Common myeloid progenitor, CD34-positive (primary cell): Measurements from ENCODE around the gene SLC12A2.

Experiments
- CTCF ChIA-PET: fragments of 350-600 bp; sonication (Branson Sonifier 250); formaldehyde crosslinking; loops from one replicate; lab custom pipeline; 2021; ENCODE audit warnings: antibody characterized with exemption; lab: Charles Lee
- POLR2A ChIA-PET: fragments of 350-600 bp; sonication (Branson Sonifier 250); formaldehyde crosslinking; loops from one replicate; lab custom pipeline; 2021; ENCODE audit warnings: antibody characterized with exemption; lab: Charles Lee
- DNase-seq, 3 donors: peaks; one replicate each; pipeline versions ENCODE4 v3.0.0 to v3.0.0-alpha.2; 2013
- H3K27ac ChIP-seq, 2 experiments: 1 replicate in 1 of 2; 2 replicates in 1 of 2; pipeline ENCODE4 v1.7.0; 2013; ENCODE audit warnings: inconsistent platforms in 2 of 2, low read length in 2 of 2, mild to moderate bottlenecking in 2 of 2, low read depth in 1 of 2, moderate library complexity in 1 of 2; ENCODE audit not compliant: severe bottlenecking in 2 of 2, insufficient read depth in 1 of 2, poor library complexity in 1 of 2
- H3K27me3 ChIP-seq, 5 experiments: replicated peaks in 2 of 5; 1 replicate in 3 of 5; 2 replicates in 2 of 5; pipeline versions ENCODE4 v1.6.1 to v1.7.0; 2013; ENCODE audit warnings: low read length in 4 of 5, mild to moderate bottlenecking in 2 of 5, moderate library complexity in 2 of 5, inconsistent platforms in 1 of 5; ENCODE audit not compliant: insufficient read depth in 5 of 5, control insufficient read depth in 4 of 5
- H3K36me3 ChIP-seq, 4 experiments: 1 replicate in 2 of 4; 2 replicates in 2 of 4; pipeline versions ENCODE4 v1.6.1 to v1.7.0; 2013; ENCODE audit warnings: low read length in 3 of 4, control low read depth in 1 of 4, mild to moderate bottlenecking in 1 of 4; ENCODE audit not compliant: control insufficient read depth in 4 of 4, insufficient read depth in 4 of 4
- H3K4me1 ChIP-seq, 4 experiments: 1 replicate in 3 of 4; 2 replicates in 1 of 4; pipeline versions ENCODE4 v1.6.1 to v1.7.1; 2013; ENCODE audit warnings: low read length in 3 of 4, mild to moderate bottlenecking in 3 of 4, control low read depth in 1 of 4, inconsistent platforms in 1 of 4, moderate library complexity in 1 of 4; ENCODE audit not compliant: control insufficient read depth in 4 of 4, insufficient read depth in 4 of 4; ENCODE audit errors: control extremely low read depth in 1 of 4
- H3K4me3 ChIP-seq, 7 experiments: 1 replicate in 4 of 7; 2 replicates in 3 of 7; pipeline versions ENCODE4 v1.5.1 to v1.7.0; 2013; ENCODE audit warnings: mild to moderate bottlenecking in 7 of 7, low read length in 6 of 7, moderate library complexity in 6 of 7, inconsistent platforms in 2 of 7, low read depth in 2 of 7, control low read depth in 1 of 7; ENCODE audit not compliant: insufficient read depth in 4 of 7, control insufficient read depth in 1 of 7; ENCODE audit errors: extremely low read depth in 1 of 7
- H3K9me3 ChIP-seq, 5 experiments: 1 replicate in 4 of 5; 2 replicates in 1 of 5; pipeline versions ENCODE4 v1.6.1 to v1.7.1; 2013; ENCODE audit warnings: low read length in 4 of 5, mild to moderate bottlenecking in 2 of 5, inconsistent platforms in 1 of 5, low read depth in 1 of 5, moderate library complexity in 1 of 5; ENCODE audit not compliant: control insufficient read depth in 4 of 5, insufficient read depth in 2 of 5; ENCODE audit errors: control extremely low read depth in 1 of 5
- WGBS: methylation state at CpG from one replicate; pipeline ENCODE4 v1.1.5; 2013; ENCODE audit not compliant: insufficient coverage; 5-methylcytosine and 5-hydroxymethylcytosine counted together

The SLC12A2 gene

DNA sequence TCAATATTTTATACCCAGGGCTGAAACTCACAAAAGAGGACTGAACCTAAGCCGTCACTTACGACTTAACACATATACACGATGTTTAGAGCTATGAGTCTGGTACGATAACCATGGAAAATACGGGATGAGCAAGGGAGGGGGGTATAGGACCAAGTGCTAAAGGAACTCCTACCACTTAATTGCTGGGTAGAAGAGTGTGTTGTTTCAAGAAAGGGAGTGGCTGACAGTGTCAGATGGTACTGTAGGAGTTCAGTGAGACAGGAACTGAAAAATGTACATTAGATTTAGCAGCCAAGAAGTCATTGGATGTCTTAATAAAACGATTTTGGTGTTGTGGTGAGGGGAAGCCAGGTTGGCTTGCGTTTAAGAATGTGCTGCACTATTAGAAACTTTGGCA is 21.6 kb downstream of the SLC12A2 start:
- no peak for DNase-seq
- 100% methylated on average over 7 of the region's 7 CpGs for WGBS
- Histone ChIP-seq H3K4me3 (no peak overlapping the region), H3K9me3 (peaks cover 0 to 7% (median 1%) of the 10 kb centered on the region in 5 experiments), H3K4me1 (no peaks in the 10 kb centered on the region), H3K36me3 (peaks cover 0 to 3% (median 2%) of the 10 kb centered on the region in 4 experiments), H3K27me3 (no peaks in the 10 kb centered on the region), H3K27ac (no peak overlapping the region)
- ChIA-PET CTCF (no interaction called here), POLR2A (no interaction called here)

DNA sequence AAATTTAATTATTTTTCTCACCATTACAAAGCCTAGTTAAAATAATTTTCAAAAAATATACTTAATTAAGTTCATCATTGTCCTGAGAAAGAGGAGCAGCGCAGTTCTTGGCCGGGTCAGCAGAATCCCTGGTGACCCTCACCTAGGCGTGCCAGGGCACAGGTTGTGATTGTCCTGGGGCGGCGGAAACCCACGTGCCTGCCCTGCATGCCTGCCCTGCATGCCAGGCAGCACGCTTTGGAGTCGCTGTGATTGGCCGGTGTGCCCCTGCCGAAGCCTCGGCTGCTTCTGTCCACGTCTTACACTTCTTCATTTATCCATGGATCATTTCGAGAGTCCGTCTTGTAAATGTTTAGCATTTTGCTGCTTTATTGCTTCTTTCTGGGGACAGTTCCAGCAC is 25.6 kb downstream of the SLC12A2 start:
- no peak for DNase-seq
- CTCF ChIA-PET: no interaction called here
- peaks cover 0 to 1% (median 0%) of the 10 kb centered on the region in 4 experiments for H3K4me1 ChIP-seq
- H3K27me3 ChIP-seq: no peaks in the 10 kb centered on the region
- peaks cover 0 to 7% (median 1%) of the 10 kb centered on the region in 5 experiments for H3K9me3 ChIP-seq
- 97% methylated on average over 12 of the region's 14 CpGs for WGBS
- peak overlapping the region in 1 of 7 experiments; percentile 11 for H3K4me3 ChIP-seq
- no peak overlapping the region for H3K27ac ChIP-seq
- POLR2A ChIA-PET: no interaction called here
- peaks cover 1 to 9% (median 5%) of the 10 kb centered on the region in 4 experiments for H3K36me3 ChIP-seq

DNA sequence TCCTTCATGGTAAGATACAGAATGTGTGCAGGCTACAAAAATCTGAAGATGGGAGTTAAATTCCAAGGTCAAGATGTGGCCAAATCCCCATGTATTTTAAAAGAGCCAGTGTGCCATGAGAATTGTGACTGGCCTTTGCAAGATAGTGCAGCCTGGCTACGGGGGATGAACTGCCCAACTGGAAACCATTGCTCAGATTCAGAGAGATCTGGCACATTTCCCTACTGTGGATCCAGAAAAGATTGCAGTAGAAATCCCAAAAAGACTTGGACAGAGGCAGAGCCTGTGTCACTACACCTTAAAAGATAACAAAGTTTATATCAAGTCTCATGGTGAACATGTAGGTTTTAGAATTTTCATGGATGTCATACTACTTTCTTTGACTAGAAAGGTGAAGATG is 26.2 kb downstream of the SLC12A2 start:
- DNase-seq: no peak
- WGBS: 100% methylated on average over 1 of the region's 1 CpG
- no peak overlapping the region for H3K4me3 ChIP-seq
- ChIA-PET CTCF (no interaction called here), POLR2A (no interaction called here)
- peaks cover 0 to 7% (median 1%) of the 10 kb centered on the region in 5 experiments for H3K9me3 ChIP-seq
- no peak overlapping the region for H3K27ac ChIP-seq
- H3K27me3 ChIP-seq: no peaks in the 10 kb centered on the region
- peaks cover 3 to 13% (median 9%) of the 10 kb centered on the region in 4 experiments for H3K36me3 ChIP-seq
- peaks cover 0 to 1% (median 0%) of the 10 kb centered on the region in 4 experiments for H3K4me1 ChIP-seq

DNA sequence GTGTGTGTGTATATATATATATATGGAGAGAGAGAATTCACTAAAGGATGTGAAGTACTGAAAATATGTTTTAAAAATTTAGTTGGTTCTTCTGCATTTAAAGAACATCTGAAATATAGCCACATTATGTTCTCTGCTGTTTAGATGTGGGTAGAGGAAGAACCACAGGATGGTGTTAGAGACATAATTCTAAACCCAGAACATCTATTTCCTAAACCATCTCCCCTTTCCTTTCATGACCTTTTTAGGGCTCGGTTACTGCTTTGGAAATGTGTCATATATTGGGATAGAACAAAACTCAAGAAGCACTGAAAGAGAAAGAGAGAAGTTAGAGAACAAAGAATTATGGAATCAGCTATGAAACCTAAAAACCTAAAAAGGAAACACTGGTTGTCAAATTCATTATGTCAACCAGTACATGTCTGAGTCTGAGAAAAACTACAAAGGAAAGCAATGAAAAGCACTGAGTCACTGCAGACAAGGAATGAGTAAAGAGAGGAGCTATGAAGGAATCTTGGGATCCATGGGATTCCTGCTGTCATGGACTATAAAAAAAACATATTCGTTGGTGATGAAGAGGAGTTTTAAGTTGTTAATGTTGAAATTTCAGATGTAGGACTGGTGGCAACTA is 28.4 kb downstream of the SLC12A2 start:
- 90% methylated on average over 1 of the region's 2 CpGs for WGBS
- Histone ChIP-seq H3K4me3 (no peak overlapping the region), H3K27me3 (no peaks in the 10 kb centered on the region), H3K36me3 (peaks cover 11 to 32% (median 19%) of the 10 kb centered on the region in 4 experiments), H3K9me3 (peaks cover 0 to 7% (median 1%) of the 10 kb centered on the region in 5 experiments), H3K27ac (no peak overlapping the region), H3K4me1 (peaks cover 0 to 1% (median 0%) of the 10 kb centered on the region in 4 experiments)
- CTCF ChIA-PET: no interaction called here
- POLR2A ChIA-PET: no interaction called here
- DNase-seq: no peak

DNA sequence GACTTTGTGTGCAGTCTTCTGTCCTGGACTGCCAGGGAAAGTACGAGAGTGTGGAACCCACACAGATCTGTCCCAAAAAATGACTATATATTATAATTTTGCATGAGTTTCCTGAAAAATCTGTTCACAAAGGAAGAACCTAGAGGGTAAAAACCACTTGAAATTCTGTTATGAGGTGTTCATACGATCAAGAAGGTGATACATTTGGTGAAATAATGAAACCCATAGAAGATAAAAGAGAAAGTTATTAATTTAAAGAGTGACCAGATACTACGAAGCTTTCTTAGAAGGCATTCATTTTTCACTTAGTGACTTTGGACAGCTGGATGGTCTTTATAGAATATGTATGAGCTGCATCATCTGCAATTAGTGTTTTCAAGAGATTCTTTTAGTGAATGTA is 32.9 kb downstream of the SLC12A2 start:
- Histone ChIP-seq H3K27ac (no peak overlapping the region), H3K27me3 (no peaks in the 10 kb centered on the region), H3K9me3 (peaks cover 0 to 10% (median 7%) of the 10 kb centered on the region in 5 experiments), H3K4me1 (peaks cover 0 to 1% (median 0%) of the 10 kb centered on the region in 4 experiments), H3K36me3 (peaks cover 10 to 42% (median 22%) of the 10 kb centered on the region in 4 experiments), H3K4me3 (no peak overlapping the region)
- ChIA-PET CTCF (interaction anchor here (1.9 kb wide), 1 partner anchor 17 kb away, joined by 4 read pairs; no protein-coding TSS in a partner anchor), POLR2A (no interaction called here)
- WGBS: 100% methylated on average over 1 of the region's 3 CpGs
- DNase-seq: no peak

DNA sequence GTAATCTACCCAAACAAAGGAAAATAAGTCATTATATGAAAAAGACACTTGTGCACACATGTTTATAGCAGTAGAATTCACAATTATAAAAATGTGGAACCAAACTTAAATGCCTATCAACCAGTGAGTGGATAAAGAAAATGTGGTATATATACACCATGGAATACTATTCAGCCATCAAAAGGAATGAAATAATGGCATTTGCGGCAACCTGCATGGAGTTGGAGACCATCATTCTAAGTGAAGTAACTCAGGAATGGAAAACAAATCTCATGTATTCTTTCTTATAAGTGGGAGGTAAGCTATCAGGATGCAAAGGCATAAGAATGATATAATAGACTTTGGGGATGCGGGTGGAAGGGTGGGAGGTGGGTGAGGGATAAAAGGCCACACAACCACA is 34.6 kb downstream of the SLC12A2 start:
- no peak overlapping the region for H3K27ac ChIP-seq
- peaks cover 12 to 42% (median 20%) of the 10 kb centered on the region in 4 experiments for H3K36me3 ChIP-seq
- H3K27me3 ChIP-seq: no peaks in the 10 kb centered on the region
- WGBS: no CpG with 5 or more reads among the region's 2 CpGs
- ChIA-PET POLR2A (no interaction called here), CTCF (no interaction called here)
- H3K4me1 ChIP-seq: no peaks in the 10 kb centered on the region
- H3K9me3 ChIP-seq: peaks cover 0 to 10% (median 7%) of the 10 kb centered on the region in 5 experiments
- no peak overlapping the region for H3K4me3 ChIP-seq
- DNase-seq: no peak

DNA sequence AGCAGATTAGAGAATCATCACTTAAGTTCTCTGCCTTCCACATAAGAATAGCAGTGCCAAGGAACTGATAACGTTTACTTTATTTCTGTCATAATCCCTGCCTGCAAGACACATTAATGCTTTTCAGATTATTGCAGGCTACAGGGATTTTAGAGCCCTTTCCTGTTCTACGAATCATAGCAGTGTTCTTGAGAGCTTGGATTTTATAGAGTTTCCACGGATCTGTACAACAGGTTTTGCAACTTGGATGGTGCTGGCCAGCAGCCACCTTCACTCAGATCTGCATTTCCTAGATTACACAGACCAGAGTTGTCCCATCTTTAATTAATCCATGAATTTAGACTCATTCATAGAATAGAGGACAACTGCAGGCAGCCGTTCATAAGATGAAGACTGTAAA is 38.1 kb downstream of the SLC12A2 start:
- no peaks in the 10 kb centered on the region for H3K4me1 ChIP-seq
- ChIA-PET POLR2A (no interaction called here), CTCF (no interaction called here)
- peaks cover 0 to 10% (median 7%) of the 10 kb centered on the region in 5 experiments for H3K9me3 ChIP-seq
- H3K4me3 ChIP-seq: no peak overlapping the region
- H3K27me3 ChIP-seq: no peaks in the 10 kb centered on the region
- H3K27ac ChIP-seq: no peak overlapping the region
- WGBS: 96% methylated on average over 3 of the region's 4 CpGs
- DNase-seq: no peak
- H3K36me3 ChIP-seq: peaks cover 2 to 17% (median 7%) of the 10 kb centered on the region in 4 experiments
